Activated B cell treated with CpG ODN at 0.5 μM for 24 hours (primary cell): Measurements from ENCODE around the gene EXOSC2. TPM values are rescaled to one million over a fixed set of nuclear protein-coding genes. Genes with fewer than 3 reads are reported as not detected.

Source experiments
- ATAC-seq: fragments of 200-7000 bp; cut with Tn5 transposase; one replicate; pipeline ENCODE4 v1.10.0; 2021; ENCODE audit warnings: low read depth, mild to moderate bottlenecking, moderate library complexity
- CTCF ChIA-PET: fragments of 350-600 bp; sonication (Branson Sonifier 250); formaldehyde crosslinking; loops from one replicate; lab custom pipeline; 2021; ENCODE audit warnings: antibody characterized with exemption; lab: Charles Lee
- POLR2A ChIA-PET: fragments of 350-600 bp; sonication (Branson Sonifier 250); formaldehyde crosslinking; loops from one replicate; lab custom pipeline; 2021; ENCODE audit warnings: antibody characterized with exemption; lab: Charles Lee
- DNase-seq: peaks from one replicate; pipeline ENCODE4 v3.0.0; 2022
- H3K27ac Mint-ChIP-seq: one replicate; pipeline ENCODE4 v1.8.0; 2020; ENCODE audit warnings: mixed read lengths
- H3K27me3 Mint-ChIP-seq: one replicate; pipeline ENCODE4 v1.8.0; 2021; ENCODE audit warnings: mixed read lengths
- H3K36me3 Mint-ChIP-seq: one replicate; pipeline ENCODE4 v1.8.0; 2021; ENCODE audit warnings: low read depth, mixed read lengths
- H3K4me1 Mint-ChIP-seq: one replicate; pipeline ENCODE4 v1.8.0; 2021; ENCODE audit warnings: mixed read lengths
- H3K4me3 Mint-ChIP-seq: one replicate; pipeline ENCODE4 v1.8.0; 2020; ENCODE audit warnings: mild to moderate bottlenecking, mixed read lengths
- H3K9me3 Mint-ChIP-seq: one replicate; pipeline ENCODE4 v1.8.0; 2020; ENCODE audit warnings: mixed read lengths
- CTCF ChIP-seq: fragments of 200-600 bp; IDR thresholded peaks from one replicate; pipeline ENCODE4 v1.8.0; 2022; ENCODE audit warnings: antibody characterized with exemption, mild to moderate bottlenecking
- intact Hi-C: fragments of 100-400 bp; cut with micrococcal nuclease; formaldehyde crosslinking; loops from one replicate; pipeline ENCODE4 v1.15.1; 2024
- total RNA-seq: library from RNA; stranded (reverse); gene quantifications from 2 replicates; pipeline ENCODE4 v1.2.3, GENCODE V29; 2022

EXOSC2 gene
- total RNA-seq, 1 donor from 2014 or later = 54.8 TPM

- DNase-seq (no peak), ATAC-seq (no peak)
- Mint-ChIP-seq H3K27ac (no peak overlapping the region), H3K4me1 (no peaks in the 10 kb centered on the region), H3K9me3 (no peaks in the 10 kb centered on the region), H3K4me3 (no peak overlapping the region), H3K27me3 (peaks cover 20% of the 10 kb centered on the region), H3K36me3 (no peaks in the 10 kb centered on the region)
- TF ChIP-seq CTCF = no peak
- intact Hi-C loops = no loop called here
- ChIA-PET POLR2A (interaction anchor here (0.6 kb wide), 1 partner anchor 235 kb away, joined by 8 read pairs; no protein-coding TSS in a partner anchor), CTCF (no interaction called here)
These were observed 21.1 kb upstream of the EXOSC2 start for GRCh38 chr9:130672466-130672865.

GRCh38 chr9:130672933-130673615 lies 20.5 kb upstream of the EXOSC2 start:
- TF ChIP-seq CTCF = no peak
- intact Hi-C loops = no loop called here
- ATAC-seq = no peak
- CTCF ChIA-PET = no interaction called here
- no peaks in the 10 kb centered on the region for H3K9me3 Mint-ChIP-seq
- no peak overlapping the region for H3K4me3 Mint-ChIP-seq
- H3K36me3 Mint-ChIP-seq = no peaks in the 10 kb centered on the region
- no peak for DNase-seq
- no peak overlapping the region for H3K27ac Mint-ChIP-seq
- no peaks in the 10 kb centered on the region for H3K4me1 Mint-ChIP-seq
- POLR2A ChIA-PET = no interaction called here
- H3K27me3 Mint-ChIP-seq = peaks cover 15% of the 10 kb centered on the region

GRCh38 chr9:130675396-130675795 lies 18.2 kb upstream of the EXOSC2 start:
- DNase-seq (no peak), ATAC-seq (no peak)
- no peaks in the 10 kb centered on the region for H3K9me3 Mint-ChIP-seq
- TF ChIP-seq CTCF = no peak
- no peaks in the 10 kb centered on the region for H3K36me3 Mint-ChIP-seq
- intact Hi-C loops = no loop called here
- H3K27me3 Mint-ChIP-seq = peaks cover 9% of the 10 kb centered on the region
- ChIA-PET CTCF (no interaction called here), POLR2A (no interaction called here)
- H3K27ac Mint-ChIP-seq = no peak overlapping the region
- H3K4me1 Mint-ChIP-seq = no peaks in the 10 kb centered on the region
- H3K4me3 Mint-ChIP-seq = no peak overlapping the region

- POLR2A ChIA-PET = no interaction called here
- H3K9me3 Mint-ChIP-seq = no peaks in the 10 kb centered on the region
- no peak for TF ChIP-seq CTCF
These were observed 16.3 kb upstream of the EXOSC2 start for GRCh38 chr9:130677252-130677651.

GRCh38 chr9:130680836-130681768 lies 12.5 kb upstream of the EXOSC2 start:
- ChIA-PET POLR2A (interaction anchor here (0.6 to 1.6 kb wide), 2 partner anchors 12 to 26 kb away, joined by 3 to 8 read pairs; partner anchors contain the start of gene EXOSC2), CTCF (interaction anchor here (1.2 to 2.7 kb wide), 3 partner anchors 15 to 219 kb away, joined by 6 to 51 read pairs (median 7); no protein-coding TSS in a partner anchor)
- DNase-seq (peak; percentile 61), ATAC-seq (peak; percentile 58)
- intact Hi-C loops = loop anchor here (1.0 to 5.0 kb wide), 2 partner anchors 102 to 944 kb away; partner anchors contain the start of gene FUBP3
- H3K9me3 Mint-ChIP-seq = peaks cover 2% of the 10 kb centered on the region
- H3K27me3 Mint-ChIP-seq = peaks cover 10% of the 10 kb centered on the region
- peaks cover 8% of the 10 kb centered on the region for H3K4me1 Mint-ChIP-seq
- no peak for TF ChIP-seq CTCF
- peak overlapping the region; percentile 90 for H3K4me3 Mint-ChIP-seq
- H3K36me3 Mint-ChIP-seq = peaks cover 1% of the 10 kb centered on the region
- H3K27ac Mint-ChIP-seq = no peak overlapping the region

More at GRCh38 chr9:130677252-130677651, 16.3 kb upstream of the EXOSC2 start:
- H3K27me3 Mint-ChIP-seq = peaks cover 8% of the 10 kb centered on the region
- no peak overlapping the region for H3K27ac Mint-ChIP-seq
- intact Hi-C loops = no loop called here
- DNase-seq (no peak), ATAC-seq (no peak)
- H3K4me1 Mint-ChIP-seq = peaks cover 6% of the 10 kb centered on the region
- no peak overlapping the region for H3K4me3 Mint-ChIP-seq
- no peaks in the 10 kb centered on the region for H3K36me3 Mint-ChIP-seq
- CTCF ChIA-PET = no interaction called here
